GM18858 (cell line): Measurements from ENCODE around the gene DOP1B.
"Not testable (repeated sequence)": the region's sequence is repeated elsewhere in the genome, so short reads cannot be mapped to it uniquely, and the experiment has no call there.

Experiments used
- ATAC-seq: cut with Tn5 transposase; IDR thresholded peaks from one replicate; pipeline ENCODE4 v1.9.1; 2021; ENCODE audit not compliant: unreplicated experiment

DOP1B gene

DNA sequence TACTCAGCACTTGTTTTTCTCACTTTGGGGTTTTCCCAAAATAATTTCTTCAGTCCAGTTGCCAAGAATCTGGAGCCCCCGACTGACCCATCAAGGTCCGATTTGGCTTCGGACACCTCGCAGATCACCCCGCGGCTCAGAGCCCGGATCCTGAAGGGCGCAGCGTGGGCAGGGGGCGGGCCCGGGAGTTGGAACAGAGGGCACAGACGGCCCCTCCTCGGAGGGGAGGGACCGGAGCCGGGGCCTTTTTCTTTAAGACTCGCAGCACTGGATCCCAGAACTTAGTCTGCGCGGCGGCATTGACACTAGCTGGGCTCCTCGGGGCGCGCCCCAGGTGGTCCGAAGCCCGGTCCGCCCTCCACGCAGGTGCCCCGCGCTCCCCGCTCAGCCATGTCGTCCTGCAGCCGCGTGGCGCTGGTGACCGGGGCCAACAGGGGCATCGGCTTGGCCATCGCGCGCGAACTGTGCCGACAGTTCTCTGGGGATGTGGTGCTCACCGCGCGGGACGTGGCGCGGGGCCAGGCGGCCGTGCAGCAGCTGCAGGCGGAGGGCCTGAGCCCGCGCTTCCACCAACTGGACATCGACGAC, 21.7 kb upstream of the DOP1B start, which contains the start of gene CBR3:
Gene CBR3 (plus strand): TSS at position 277 of the 588 bp plus-strand sequence. CDS start 114 bp downstream, at position 391.
- no peak for ATAC-seq

- no peak for ATAC-seq
Measured at GRCh38 chr21:36135391-36136102, 21.1 kb upstream of the DOP1B start.

DNA sequence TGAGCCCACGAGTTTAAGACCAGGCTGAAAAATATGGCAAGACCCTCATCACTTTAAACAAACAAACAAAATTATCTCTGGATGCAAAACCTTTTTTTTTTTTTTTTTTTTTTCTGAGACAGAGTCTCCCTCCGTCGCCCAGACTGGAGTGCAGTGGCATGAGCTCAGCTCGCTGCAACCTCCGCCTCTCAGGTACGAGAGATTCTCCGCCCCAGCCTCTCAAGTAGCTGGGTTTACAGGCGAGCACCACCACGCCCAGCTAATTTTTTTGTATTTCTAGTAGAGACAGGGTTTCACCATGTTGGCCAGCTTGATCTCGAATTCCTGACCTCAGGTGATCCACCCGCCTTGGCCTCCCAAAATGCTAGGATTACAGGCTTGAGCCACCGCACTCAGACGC, 16.8 kb upstream of the DOP1B start:
- not testable (repeated sequence) for ATAC-seq

- peak; percentile 78 for ATAC-seq
Measured at GRCh38 chr21:36141513-36141925, 15.1 kb upstream of the DOP1B start.

- not testable (repeated sequence) for ATAC-seq
Measured at GRCh38 chr21:36144233-36144632, 12.4 kb upstream of the DOP1B start.

GRCh38 chr21:36145259-36145658, 11.4 kb upstream of the DOP1B start:
- ATAC-seq, result no peak

DNA sequence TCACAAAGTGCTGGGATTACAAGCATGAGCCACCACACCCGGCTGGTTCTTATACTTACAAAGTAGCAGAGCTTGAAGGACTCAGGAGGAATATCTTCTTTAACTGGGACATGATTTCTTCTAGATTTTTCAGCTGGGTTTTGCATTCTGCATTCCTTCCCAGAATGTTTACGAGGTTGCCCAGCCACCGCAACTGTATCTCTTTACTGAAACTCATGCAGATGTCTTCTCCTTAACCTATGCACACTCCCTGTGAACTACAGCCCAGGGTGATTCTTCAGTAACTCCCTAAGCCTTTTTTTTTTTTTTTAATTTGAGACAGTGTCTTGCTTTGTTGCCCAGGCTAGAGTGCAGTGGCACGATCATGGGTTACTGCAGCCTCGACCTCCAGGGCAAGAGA, 8.7 kb upstream of the DOP1B start:
- no peak for ATAC-seq

DNA sequence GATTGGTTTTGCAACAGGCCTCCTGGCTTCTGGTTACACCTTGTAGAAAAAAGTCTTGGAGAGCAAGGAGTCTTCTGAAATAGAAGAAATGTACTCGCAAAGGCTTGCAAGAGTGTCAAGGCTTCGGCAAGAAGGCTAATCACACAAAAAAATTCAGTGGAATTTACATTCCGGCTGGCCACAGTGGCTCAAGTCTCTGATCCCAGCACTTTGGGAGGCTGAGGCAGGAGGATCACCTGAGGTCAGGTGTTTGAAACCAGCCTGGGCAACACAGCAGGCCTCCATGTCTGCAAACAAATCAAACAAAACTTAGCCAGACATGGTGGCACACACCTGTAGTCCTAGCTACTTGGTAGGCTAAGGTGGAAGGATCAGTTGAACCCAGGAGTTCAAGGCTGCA, 7.7 kb upstream of the DOP1B start:
- ATAC-seq, result no peak

DNA sequence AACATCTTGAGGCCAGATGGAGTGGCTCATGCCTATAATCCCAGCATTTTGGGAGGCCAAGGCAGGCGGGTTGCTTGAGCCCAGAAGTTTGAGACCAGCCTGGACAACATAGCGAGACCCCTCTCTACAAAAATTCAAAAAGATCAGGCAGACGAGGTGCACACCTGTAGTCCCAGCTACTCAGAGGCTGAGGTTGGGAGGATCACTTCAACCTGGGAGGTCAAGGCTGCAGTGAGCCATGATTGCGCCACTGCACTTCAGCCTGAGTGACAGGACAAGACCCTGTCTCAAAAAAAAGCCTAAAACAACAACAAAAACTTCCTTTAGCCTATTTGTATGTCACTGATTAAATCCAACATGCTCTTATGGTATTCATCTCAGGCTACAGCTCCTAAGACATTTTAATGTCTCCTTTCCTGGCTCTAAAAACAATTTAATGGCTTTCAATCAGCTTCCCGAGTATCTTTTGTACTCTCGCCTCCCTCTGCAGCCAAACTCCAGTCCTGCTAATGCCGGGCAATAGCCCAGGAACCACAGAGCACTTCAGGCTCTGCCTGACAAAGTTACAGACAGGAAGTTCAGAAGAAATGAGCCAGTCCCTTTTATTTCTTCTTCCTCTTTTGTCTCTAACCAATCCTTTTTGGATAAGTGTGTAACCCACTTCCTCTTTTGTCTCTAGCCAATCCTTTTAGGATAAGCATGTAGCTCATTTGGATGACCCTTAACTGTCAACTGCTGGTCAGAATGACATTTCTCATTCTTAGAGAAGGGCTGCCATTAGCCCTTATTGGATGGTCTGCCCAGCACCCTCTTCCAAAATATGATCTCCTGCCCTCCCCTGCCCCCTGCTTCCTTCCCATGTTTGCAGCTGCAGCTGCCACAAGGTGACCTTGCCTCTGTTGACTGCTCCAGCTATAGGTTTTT, 6.6 kb upstream of the DOP1B start:
- peak; percentile 55 for ATAC-seq

DNA sequence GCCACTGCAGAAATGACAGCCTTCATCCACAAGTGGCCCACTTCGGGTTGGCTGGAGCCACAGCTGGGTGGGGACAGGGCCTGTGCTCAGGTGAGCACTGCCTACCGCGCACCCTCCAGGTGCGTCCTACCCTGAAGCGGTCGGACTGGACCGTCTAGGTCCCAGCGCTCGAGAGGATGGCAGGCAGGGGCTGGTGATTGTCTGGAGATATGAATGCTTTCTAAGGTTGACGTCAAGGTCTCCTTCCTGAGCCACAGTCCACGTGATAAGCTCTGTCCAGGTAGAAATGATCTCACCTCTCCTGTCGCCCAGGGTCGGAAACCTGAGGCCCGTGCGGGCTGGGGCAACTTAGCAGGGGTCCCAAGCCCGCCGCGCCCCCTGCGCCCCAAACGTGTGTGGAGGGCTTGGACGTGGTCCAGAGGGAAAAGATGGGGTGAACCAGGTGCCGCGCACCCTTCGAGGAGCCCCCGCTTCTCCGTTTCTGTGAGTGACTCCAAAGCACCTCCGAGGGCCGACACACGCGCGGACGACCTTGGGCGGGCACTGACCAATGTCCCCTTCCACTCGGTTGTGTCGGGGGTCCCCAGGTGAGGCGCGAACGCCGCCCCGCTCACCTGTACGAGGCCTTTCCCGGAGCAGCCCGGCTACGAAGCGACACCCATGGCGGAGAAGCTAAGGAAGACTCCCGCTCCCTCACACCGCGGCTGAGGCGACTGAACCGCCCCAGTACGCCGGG, 853 bp upstream of the DOP1B start:
- no peak for ATAC-seq

DNA sequence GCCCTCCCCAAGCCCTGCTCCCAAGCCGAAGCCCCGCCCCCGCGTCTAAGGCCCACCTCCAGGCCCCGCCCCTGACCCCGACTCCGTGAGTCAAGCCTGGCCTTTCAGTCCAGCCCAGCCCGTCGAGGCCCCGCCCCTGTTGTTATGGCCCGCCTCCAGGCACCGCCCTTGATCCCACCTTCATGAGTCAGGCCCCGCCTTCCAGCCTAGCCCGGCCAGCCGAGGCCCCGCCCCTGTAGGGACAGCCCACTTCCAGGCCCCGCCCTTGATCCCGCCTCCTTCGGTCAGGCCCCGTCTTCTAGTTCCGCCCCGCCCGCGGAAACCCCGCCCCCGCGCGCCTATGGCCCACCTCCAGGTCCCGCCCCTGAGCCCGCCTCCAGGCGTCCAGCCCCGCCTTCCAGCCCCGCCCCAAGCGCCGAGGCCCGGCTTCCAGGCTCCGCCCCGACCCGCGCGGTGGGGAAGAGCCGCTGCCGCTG, 247 bp upstream of the DOP1B start:
- ATAC-seq, result peak; percentile 71

DNA sequence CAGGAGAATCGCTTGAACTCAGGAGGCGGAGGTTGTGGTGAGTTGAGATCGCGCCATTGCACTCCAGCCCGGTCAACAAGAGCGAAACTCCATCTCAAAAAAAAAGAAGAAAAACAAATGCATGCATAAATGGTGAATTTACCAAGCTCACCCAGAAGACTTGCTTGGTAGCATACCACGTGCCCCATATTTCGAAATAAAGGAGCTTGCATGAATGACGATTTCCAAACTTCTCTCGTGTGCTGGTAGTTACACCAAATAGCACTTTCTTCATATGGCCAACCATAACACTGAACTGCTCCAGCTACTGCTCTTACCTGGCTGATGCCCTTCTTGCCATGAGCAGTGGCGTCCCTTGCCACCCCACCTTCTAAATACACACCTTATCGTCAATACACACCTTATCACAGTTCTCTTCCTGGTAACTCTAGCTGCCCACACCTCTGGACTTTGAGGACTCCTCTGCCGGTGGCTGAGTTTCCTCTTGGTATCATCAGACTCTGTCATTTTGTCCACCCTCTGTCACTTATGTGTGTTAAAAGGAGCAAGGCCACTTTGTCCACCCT, 2.8 kb downstream of the DOP1B start:
- ATAC-seq, result no peak

DNA sequence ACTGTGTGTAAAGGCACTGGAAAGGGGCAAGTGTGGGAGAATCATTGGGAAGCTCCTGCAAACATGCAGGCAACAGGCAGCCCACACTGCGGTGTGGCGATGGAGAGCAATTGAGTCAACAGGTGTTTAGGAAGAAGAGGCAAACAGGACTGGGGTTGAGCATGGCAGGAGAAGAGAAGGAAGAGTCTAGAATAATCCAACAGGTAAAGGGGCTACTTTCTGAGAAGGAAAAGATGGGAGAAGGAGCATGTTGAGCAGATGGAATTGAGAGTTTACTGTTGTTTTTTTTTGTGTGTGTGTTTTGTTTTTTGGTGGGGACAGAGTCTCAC, 4.2 kb downstream of the DOP1B start:
- ATAC-seq, result no peak

- ATAC-seq, result no peak
Measured at GRCh38 chr21:36162631-36163030, 6.0 kb downstream of the DOP1B start.

DNA sequence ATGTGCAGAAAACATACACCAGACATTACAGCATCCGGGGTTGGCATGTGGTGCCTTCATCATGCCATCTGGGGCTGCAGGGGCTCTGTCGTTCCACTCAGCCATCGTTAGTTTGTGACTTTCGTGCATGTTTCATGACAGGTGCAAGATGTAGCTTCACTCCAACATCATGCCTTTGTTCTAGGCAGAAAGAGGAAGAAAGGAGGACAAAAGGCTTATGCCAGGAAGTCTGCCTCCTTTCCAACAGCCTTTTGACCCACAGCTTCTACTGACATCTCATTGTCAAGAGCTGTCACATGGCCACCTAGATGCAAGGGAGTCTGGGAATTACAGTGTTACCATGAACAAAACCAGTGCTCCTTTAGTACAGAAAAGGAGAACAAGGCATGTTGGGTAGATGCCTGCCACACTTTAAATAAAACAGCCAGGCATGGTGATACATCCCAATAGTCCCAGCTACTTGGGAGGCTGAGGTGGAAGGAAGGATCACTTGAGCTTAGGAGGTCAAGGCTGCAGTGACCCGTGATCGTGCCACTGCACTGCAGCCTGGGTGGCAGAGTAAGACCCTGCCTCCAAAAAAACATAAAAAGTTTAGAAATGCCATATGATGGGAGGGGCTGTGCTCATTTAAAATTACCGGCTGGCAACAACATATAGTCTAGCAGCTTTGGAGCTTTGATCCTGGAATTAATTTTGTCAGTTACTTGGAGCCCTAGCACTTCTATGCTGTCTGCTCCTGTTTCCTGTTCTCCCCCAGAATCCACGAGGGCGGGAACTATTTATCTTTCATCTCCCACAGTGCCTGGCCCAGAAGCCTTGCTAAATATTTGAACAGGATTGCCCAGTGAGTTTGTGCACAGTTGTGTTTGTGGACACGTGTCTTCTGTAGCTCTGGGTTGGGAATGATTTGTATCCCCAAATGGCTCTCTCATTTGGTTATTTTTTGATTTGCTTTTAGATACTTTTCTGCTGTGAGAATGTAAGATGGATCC, 7.4 kb downstream of the DOP1B start:
- ATAC-seq, result no peak

GRCh38 chr21:36165356-36165755, 8.7 kb downstream of the DOP1B start:
- ATAC-seq, result no peak

GRCh38 chr21:36166705-36167104, 10.1 kb downstream of the DOP1B start:
- ATAC-seq, result no peak

DNA sequence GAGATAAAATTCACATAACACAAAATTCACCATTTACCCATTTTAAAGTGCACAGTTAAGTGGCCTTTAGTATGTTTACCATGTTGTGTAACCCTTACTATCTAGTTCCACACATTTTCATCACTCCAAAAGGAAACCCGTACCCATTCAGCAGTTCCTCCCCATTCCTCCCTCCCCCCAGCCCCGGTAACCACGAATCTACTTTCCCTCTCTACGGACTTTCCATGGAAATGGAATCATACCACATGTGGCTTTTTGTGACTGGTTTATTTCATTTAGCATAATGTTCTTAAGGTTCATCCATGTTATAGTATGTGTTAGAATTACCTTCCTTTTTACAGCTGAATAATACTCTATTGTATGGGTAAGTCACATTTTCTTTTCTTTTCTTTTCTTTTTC, 10.9 kb downstream of the DOP1B start:
- ATAC-seq, result no peak

DNA sequence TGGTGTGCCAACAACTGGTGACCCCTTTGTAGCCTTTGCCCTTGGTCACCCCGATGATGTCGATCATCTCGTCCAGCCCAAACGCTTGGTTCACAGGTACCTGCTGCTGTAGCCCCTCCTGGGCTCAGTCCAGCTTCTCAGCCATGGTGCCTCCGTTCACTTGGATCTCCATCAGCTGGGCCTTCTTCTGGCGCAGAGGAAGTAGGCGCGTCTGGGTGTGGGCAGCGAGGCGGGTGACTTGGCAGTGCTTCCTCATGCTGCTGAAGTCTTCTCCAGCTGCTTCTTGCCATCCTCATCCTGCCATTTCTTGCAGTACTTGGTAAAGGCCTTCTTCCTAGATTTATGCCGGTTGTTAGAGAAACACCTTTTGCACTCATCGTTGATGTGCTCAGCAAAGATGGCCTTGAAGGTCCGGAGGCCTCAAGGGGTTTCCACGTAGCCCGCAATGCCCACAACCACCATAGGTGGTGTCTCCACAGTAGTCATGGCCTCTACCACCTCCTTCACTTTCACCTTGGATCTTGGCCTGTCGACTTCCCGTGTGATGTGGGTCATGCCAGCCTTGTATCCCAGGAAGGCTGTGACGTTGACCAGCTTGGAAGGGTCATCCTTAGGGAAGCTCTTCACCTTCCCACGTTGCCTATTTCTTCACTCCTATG, 13.0 kb downstream of the DOP1B start:
- ATAC-seq, result no peak
